SU-DHL-6 (cell line): Measurements from ENCODE around the gene UCN.
A peak's percentile ranks its signal among the peaks of the same experiment; 100 is the strongest.
"Not testable (repeated sequence)": the region's sequence is repeated elsewhere in the genome, so short reads cannot be mapped to it uniquely, and the experiment has no call there.

ENCODE experiments used
- H2AFZ ChIP-seq: fragments of 200-600 bp; sonication (generic); 2 replicates; pipeline ENCODE4 v1.6.1; 2014; ENCODE audit warnings: low read depth, mild to moderate bottlenecking, moderate library complexity, mixed read lengths, antibody characterized with exemption, low read length; ENCODE audit not compliant: severe bottlenecking
- H3F3A ChIP-seq: fragments of 200-600 bp; shearing (Covaris generic); 2 replicates; pipeline ENCODE4 v1.6.0; 2016; ENCODE audit warnings: antibody characterized with exemption, mild to moderate bottlenecking; ENCODE audit not compliant: insufficient read depth
- H3K27ac ChIP-seq: fragments of 200-600 bp; sonication (generic); 2 replicates; pipeline ENCODE4 v1.5.1; 2016; ENCODE audit warnings: low read depth, mild to moderate bottlenecking, low read length, moderate library complexity, mixed read lengths
- H3K27me3 ChIP-seq: fragments of 200-600 bp; sonication (generic), shearing (Covaris generic); 2 replicates; pipeline ENCODE4 v1.6.0; 2014; ENCODE audit warnings: mild to moderate bottlenecking, low read length
- H3K36me3 ChIP-seq: fragments of 200-600 bp; sonication (generic); 2 replicates; pipeline ENCODE4 v1.6.1; 2014; ENCODE audit warnings: mild to moderate bottlenecking, low read length, mixed read lengths
- H3K4me2 ChIP-seq: fragments of 300-600, 200-600 bp; shearing (Covaris generic), sonication (generic); 2 replicates; pipeline ENCODE4 v1.6.0; 2014; ENCODE audit warnings: low read length, low read depth, mild to moderate bottlenecking; ENCODE audit not compliant: poor library complexity, severe bottlenecking
- H3K4me3 ChIP-seq: fragments of 200-600 bp; sonication (generic); 2 replicates; pipeline ENCODE4 v1.5.1; 2014; ENCODE audit warnings: antibody characterized with exemption, low read length, mild to moderate bottlenecking, mixed read lengths; ENCODE audit not compliant: insufficient read depth, poor library complexity, severe bottlenecking
- H3K79me2 ChIP-seq: fragments of 200-600 bp; sonication (generic); 2 replicates; pipeline ENCODE4 v1.6.1; 2014; ENCODE audit warnings: mild to moderate bottlenecking, low read length, moderate library complexity; ENCODE audit not compliant: insufficient read depth
- H3K9ac ChIP-seq: fragments of 200-600 bp; sonication (generic); 2 replicates; pipeline ENCODE4 v1.7.0; 2014; ENCODE audit warnings: mild to moderate bottlenecking, low read length
- H3K9me2 ChIP-seq: fragments of 200-600 bp; sonication (generic); replicated peaks from 2 replicates; pipeline ENCODE4 v1.6.1; 2014; ENCODE audit warnings: low read length; ENCODE audit not compliant: insufficient read depth
- H3K9me3 ChIP-seq: fragments of 200-600 bp; sonication (generic); 2 replicates; pipeline ENCODE4 v1.6.1; 2014; ENCODE audit warnings: low read length, mixed read lengths; ENCODE audit not compliant: insufficient read depth
- H4K20me1 ChIP-seq: fragments of 200-600 bp; sonication (generic); 2 replicates; pipeline ENCODE4 v1.6.1; 2014; ENCODE audit warnings: low read depth, mild to moderate bottlenecking, antibody characterized with exemption, low read length, moderate library complexity, mixed read lengths
- CTCF ChIP-seq: fragments of 200-600 bp; sonication (generic); IDR thresholded peaks from one replicate; pipeline ENCODE4 v1.5.1; 2017; ENCODE audit warnings: antibody characterized with exemption, mild to moderate bottlenecking, low read length, moderate library complexity; ENCODE audit not compliant: insufficient read depth, poor library complexity, severe bottlenecking
- EZH2phosphoT487 ChIP-seq: fragments of 200-600 bp; sonication (generic), shearing (Covaris generic); conservative IDR thresholded peaks from 2 replicates; pipeline ENCODE4 v1.6.1; 2018; ENCODE audit warnings: mild to moderate bottlenecking, antibody characterized with exemption, low read length, moderate library complexity, mixed read lengths

The UCN gene

GRCh38 chr2:27322766-27323595, 14.7 kb upstream of the UCN start, which contains the start of gene MPV17:
Gene MPV17, minus strand, starts transcription at chr2:27323097. Its CDS starts 580 bp downstream, at chr2:27322517.
- no peak for TF ChIP-seq EZH2phosphoT487
- Histone ChIP-seq H3K4me3 (peak within 1 kb of the TSS; percentile 81), H3F3A (peaks cover 18% of the 10 kb centered on the region), H3K9ac (peak within 1 kb of the TSS; percentile 89), H2AFZ (peak within 1 kb of the TSS; percentile 44), H3K27me3 (no peaks in the 10 kb centered on the region), H3K9me3 (no peaks in the 10 kb centered on the region), H3K36me3 (peaks cover 3% of the 10 kb centered on the region; the same call in 1 of the 2 replicates), H3K79me2 (0 out of 2 replicates have a peak, but pooled peaks cover 8% of the 10 kb centered on the region), H4K20me1 (no peaks in the 10 kb centered on the region), H3K9me2 (no peaks in the 10 kb centered on the region), H3K4me2 (peak within 1 kb of the TSS; percentile 87), H3K27ac (peak within 1 kb of the TSS; percentile 65)

GRCh38 chr2:27322301-27322765, 14.1 kb upstream of the UCN start:
- peak overlapping the region; percentile 89 for H3K9ac ChIP-seq
- H2AFZ ChIP-seq: peak overlapping the region; percentile 44
- no peak for TF ChIP-seq EZH2phosphoT487
- TF ChIP-seq CTCF: no peak

GRCh38 chr2:27320958-27321543, 12.8 kb upstream of the UCN start:
- 0 out of 2 replicates have a peak overlapping the region, but pooled peaks have one; percentile 89 for H3K9ac ChIP-seq
- no peaks in the 10 kb centered on the region for H3K9me2 ChIP-seq
- no peak overlapping the region for H2AFZ ChIP-seq
- H3K27me3 ChIP-seq: no peaks in the 10 kb centered on the region
- 0 out of 2 replicates have a peak, but pooled peaks cover 8% of the 10 kb centered on the region for H3K79me2 ChIP-seq
- no peak overlapping the region for H3K27ac ChIP-seq
- no peaks in the 10 kb centered on the region for H3K36me3 ChIP-seq
- H3K4me3 ChIP-seq: no peak overlapping the region
- peak overlapping the region; percentile 87 for H3K4me2 ChIP-seq
- no peaks in the 10 kb centered on the region for H3K9me3 ChIP-seq
- no peaks in the 10 kb centered on the region for H4K20me1 ChIP-seq
- no peak for TF ChIP-seq EZH2phosphoT487
- no peak for TF ChIP-seq CTCF
- H3F3A ChIP-seq: peaks cover 16% of the 10 kb centered on the region

More at GRCh38 chr2:27322301-27322765, 14.1 kb upstream of the UCN start:
- H3K4me3 ChIP-seq: peak overlapping the region; percentile 81
- peak overlapping the region; percentile 87 for H3K4me2 ChIP-seq
- no peaks in the 10 kb centered on the region for H4K20me1 ChIP-seq
- 0 out of 2 replicates have a peak, but pooled peaks cover 8% of the 10 kb centered on the region for H3K79me2 ChIP-seq
- no peaks in the 10 kb centered on the region for H3K9me3 ChIP-seq
- H3K36me3 ChIP-seq: no peaks in the 10 kb centered on the region
- H3K9me2 ChIP-seq: no peaks in the 10 kb centered on the region
- no peaks in the 10 kb centered on the region for H3K27me3 ChIP-seq
- peak overlapping the region; percentile 65 for H3K27ac ChIP-seq
- peaks cover 18% of the 10 kb centered on the region for H3F3A ChIP-seq

- not testable (repeated sequence) for H3K4me2 ChIP-seq, H3K9me3 ChIP-seq, H3K79me2 ChIP-seq, H3K27ac ChIP-seq, H4K20me1 ChIP-seq, H3K4me3 ChIP-seq, H3K36me3 ChIP-seq, H2AFZ ChIP-seq, H3K27me3 ChIP-seq, H3K9me2 ChIP-seq, H3F3A ChIP-seq, H3K9ac ChIP-seq
These were observed 11.6 kb upstream of the UCN start for GRCh38 chr2:27319839-27320238.
